Left colon (tissue), 2 donors: Measurements from ENCODE around the gene TVP23C. TPM values are rescaled to one million over a fixed set of nuclear protein-coding genes. Genes with fewer than 3 reads are reported as not detected.
"Not testable (repeated sequence)": the region's sequence is repeated elsewhere in the genome, so short reads cannot be mapped to it uniquely, and the experiment has no call there.

Experiments
- ATAC-seq: fragments of 200-7000 bp; cut with Tn5 transposase; one replicate; pipeline ENCODE4 v1.9.1; 2020; ENCODE audit warnings: mild to moderate bottlenecking, moderate library complexity
- DNase-seq, 2 donors: peaks; one replicate each; pipeline ENCODE4 v3.0.0-alpha.2; 2020
- intact Hi-C, 2 donors: fragments of 100-400 bp; cut with DNase I in 1 of 2; cut with micrococcal nuclease in 1 of 2; formaldehyde crosslinking; loops; one replicate each; pipeline versions ENCODE4 v1.11.2 to v1.14.0; 2022; cut with DNase I, micrococcal nuclease
- total RNA-seq, 2 donors: library from RNA; stranded (reverse); fragmentation: NEBNext Ultra II Directional; extraction: Animal tissue kit (Norgen Biotek cat#: 25700); gene quantifications; one replicate each; pipeline ENCODE4 v1.2.1, GENCODE V29; 2021
- donor health status: DM: no; HTN: no; CAD: no.
- donor health status: DM: yes; HTN: yes; CAD: no.

The TVP23C gene
- total RNA-seq, 2 donors from 2014 or later, result 18.0 to 20.7 TPM

GRCh38 chr17:15540371-15541219, 22.7 kb downstream of the TVP23C start:
- ATAC-seq (peak; percentile 94), DNase-seq (peak; percentile 30 to 59)
- intact Hi-C loops, result not testable (repeated sequence)

- intact Hi-C loops, DNase-seq, ATAC-seq: not testable (repeated sequence)
Measured at GRCh38 chr17:15533122-15533521, 30.2 kb downstream of the TVP23C start.

GRCh38 chr17:15526292-15527218, 36.7 kb downstream of the TVP23C start:
- intact Hi-C loops, DNase-seq: not testable (repeated sequence)
- ATAC-seq, result peak; percentile 71

GRCh38 chr17:15524990-15525985, 38.0 kb downstream of the TVP23C start:
- intact Hi-C loops, DNase-seq: not testable (repeated sequence)
- peak; percentile 84 for ATAC-seq

- ATAC-seq (no peak), DNase-seq (no peak)
- intact Hi-C loops, result no loop called here
Measured at GRCh38 chr17:15516150-15516549, 47.1 kb downstream of the TVP23C start.

- DNase-seq (no peak), ATAC-seq (peak; percentile 67)
- intact Hi-C loops, result no loop called here
Measured at GRCh38 chr17:15514469-15514868, 48.8 kb downstream of the TVP23C start.

- intact Hi-C loops, result no loop called here
Measured at GRCh38 chr17:15513856-15514459, 49.3 kb downstream of the TVP23C start.

GRCh38 chr17:15513058-15513791, 50.1 kb downstream of the TVP23C start:
- no peak for ATAC-seq

More at GRCh38 chr17:15513856-15514459, 49.3 kb downstream of the TVP23C start:
- peak; percentile 31 for ATAC-seq
- DNase-seq, result no peak

GRCh38 chr17:15512071-15512709, 51.1 kb downstream of the TVP23C start:
- intact Hi-C loops, result no loop called here
- ATAC-seq, result no peak
- no peak for DNase-seq

More at GRCh38 chr17:15513058-15513791, 50.1 kb downstream of the TVP23C start:
- intact Hi-C loops, result no loop called here
- DNase-seq, result no peak

GRCh38 chr17:15511142-15511541, 52.1 kb downstream of the TVP23C start:
- intact Hi-C loops, result no loop called here
- ATAC-seq, result peak; percentile 52
- no peak for DNase-seq

- intact Hi-C loops, result no loop called here
- ATAC-seq (no peak), DNase-seq (no peak)
Measured at GRCh38 chr17:15510361-15510760, 52.9 kb downstream of the TVP23C start.

GRCh38 chr17:15509095-15509494, 54.2 kb downstream of the TVP23C start:
- no peak for ATAC-seq

GRCh38 chr17:15508466-15508865, 54.8 kb downstream of the TVP23C start:
- intact Hi-C loops, result no loop called here
- no peak for ATAC-seq
- DNase-seq, result no peak

More at GRCh38 chr17:15509095-15509494, 54.2 kb downstream of the TVP23C start:
- no peak for DNase-seq
- intact Hi-C loops, result no loop called here

- DNase-seq (no peak), ATAC-seq (no peak)
- intact Hi-C loops, result no loop called here
Measured at GRCh38 chr17:15507896-15508295, 55.4 kb downstream of the TVP23C start.

- intact Hi-C loops, result no loop called here
- ATAC-seq (no peak), DNase-seq (no peak)
Measured at GRCh38 chr17:15507001-15507400, 56.3 kb downstream of the TVP23C start.

- ATAC-seq, DNase-seq, intact Hi-C loops: not testable (repeated sequence)
Measured at GRCh38 chr17:15505708-15506107, 57.6 kb downstream of the TVP23C start.

GRCh38 chr17:15503731-15504130, 59.6 kb downstream of the TVP23C start:
- peak; percentile 8 for ATAC-seq
- intact Hi-C loops, result loop anchor here in 1 of 2 donors (2.0 kb wide), 1 partner anchor 243 kb away; no protein-coding TSS in a partner anchor

More at GRCh38 chr17:15503731-15504130, 59.6 kb downstream of the TVP23C start:
- DNase-seq, result no peak
